ENCODE measurements around the gene PPFIBP1.

PPFIBP1 gene

GRCh38 chr12:27513155-27513824 lies 10.7 kb upstream of the PPFIBP1 start:
- no peak for DNase-seq

- no peak for DNase-seq
These were observed 8.3 kb upstream of the PPFIBP1 start for GRCh38 chr12:27515671-27516070.

GRCh38 chr12:27516625-27517024 lies 7.4 kb upstream of the PPFIBP1 start:
- no peak for DNase-seq

- no peak for DNase-seq
These were observed 6.5 kb upstream of the PPFIBP1 start for GRCh38 chr12:27517546-27517945.

GRCh38 chr12:27517961-27518665 lies 5.9 kb upstream of the PPFIBP1 start:
- no peak for DNase-seq

GRCh38 chr12:27521066-27521465 lies 2.9 kb upstream of the PPFIBP1 start:
- DNase-seq = peak; percentile 39

- DNase-seq = no peak
These were observed 2.0 kb upstream of the PPFIBP1 start for GRCh38 chr12:27521981-27522380.

- peak; percentile 39 for DNase-seq
These were observed 733 bp upstream of the PPFIBP1 start for GRCh38 chr12:27523305-27523641.

- DNase-seq = no peak
These were observed 459 bp downstream of the PPFIBP1 start for GRCh38 chr12:27524494-27524835.

- DNase-seq = no peak
These were observed 1.1 kb downstream of the PPFIBP1 start for GRCh38 chr12:27524839-27525753.

GRCh38 chr12:27527512-27527911 lies 3.5 kb downstream of the PPFIBP1 start:
- no peak for DNase-seq

- no peak for DNase-seq
These were observed 4.8 kb downstream of the PPFIBP1 start for GRCh38 chr12:27528788-27529187.

- DNase-seq = no peak
These were observed 6.3 kb downstream of the PPFIBP1 start for GRCh38 chr12:27530157-27530922.

GRCh38 chr12:27531896-27532295 lies 7.9 kb downstream of the PPFIBP1 start:
- DNase-seq = no peak

- DNase-seq = no peak
These were observed 10.2 kb downstream of the PPFIBP1 start for GRCh38 chr12:27534060-27534764.

- DNase-seq = no peak
These were observed 10.8 kb downstream of the PPFIBP1 start for GRCh38 chr12:27534765-27535161.

GRCh38 chr12:27535318-27535717 lies 11.3 kb downstream of the PPFIBP1 start:
- DNase-seq = no peak

- DNase-seq = no peak
These were observed 14.1 kb downstream of the PPFIBP1 start for GRCh38 chr12:27537855-27538675.

GRCh38 chr12:27539191-27539631 lies 15.2 kb downstream of the PPFIBP1 start:
- DNase-seq = no peak

GRCh38 chr12:27541031-27541719 lies 17.2 kb downstream of the PPFIBP1 start:
- no peak for DNase-seq

- no peak for DNase-seq
These were observed 18.6 kb downstream of the PPFIBP1 start for GRCh38 chr12:27542628-27543027.

All from SHP77 treated with DMSO at 0.1 percent for 48 hours (cell line).